GM21737 (cell line): ENCODE results near the gene CDK5R1.

Source experiments
- ATAC-seq: cut with Tn5 transposase; IDR thresholded peaks from one replicate; pipeline ENCODE4 v1.9.1; 2021; ENCODE audit warnings: mild to moderate bottlenecking, moderate library complexity; ENCODE audit not compliant: unreplicated experiment

CDK5R1 gene

DNA sequence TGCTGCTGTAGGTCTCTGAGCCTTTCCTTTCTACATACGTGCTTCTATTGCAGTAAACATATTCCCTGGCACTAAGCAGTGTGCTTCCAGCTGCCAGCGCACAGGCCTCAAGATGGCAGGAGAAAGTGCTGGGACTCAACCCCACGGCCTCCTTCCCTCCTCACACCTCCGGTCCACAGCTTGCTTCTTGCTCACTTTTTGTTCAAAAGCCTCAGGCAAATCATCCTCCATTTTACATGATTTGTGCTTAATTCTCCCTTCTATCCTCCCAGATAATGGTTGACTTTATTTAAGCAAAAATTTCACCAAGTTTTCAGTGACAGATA is 5.4 kb downstream of the CDK5R1 start:
- no peak for ATAC-seq

- ATAC-seq: no peak
Observed at GRCh38 chr17:32492648-32493289, 6.0 kb downstream of the CDK5R1 start.

DNA sequence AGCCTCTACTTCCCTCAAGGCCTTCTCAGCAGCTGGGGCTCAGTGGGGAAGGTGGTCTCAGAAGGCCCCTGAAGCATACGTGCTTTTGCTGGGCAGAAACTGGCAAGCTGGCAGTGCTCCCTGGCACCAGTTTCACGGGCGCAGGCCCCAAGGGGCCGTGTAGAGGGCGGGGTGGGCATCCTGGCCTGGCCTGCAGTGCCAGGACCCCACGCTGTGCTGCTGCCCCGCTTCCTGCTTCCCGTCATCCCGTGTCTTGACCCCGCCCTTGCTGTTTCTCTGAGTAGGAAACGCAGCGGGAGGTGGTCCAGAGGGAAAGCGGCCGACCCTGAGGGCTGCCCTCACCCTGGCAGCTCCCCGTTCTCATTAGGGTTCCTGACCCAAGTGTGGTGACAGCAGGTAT is 6.8 kb downstream of the CDK5R1 start:
- ATAC-seq: no peak

DNA sequence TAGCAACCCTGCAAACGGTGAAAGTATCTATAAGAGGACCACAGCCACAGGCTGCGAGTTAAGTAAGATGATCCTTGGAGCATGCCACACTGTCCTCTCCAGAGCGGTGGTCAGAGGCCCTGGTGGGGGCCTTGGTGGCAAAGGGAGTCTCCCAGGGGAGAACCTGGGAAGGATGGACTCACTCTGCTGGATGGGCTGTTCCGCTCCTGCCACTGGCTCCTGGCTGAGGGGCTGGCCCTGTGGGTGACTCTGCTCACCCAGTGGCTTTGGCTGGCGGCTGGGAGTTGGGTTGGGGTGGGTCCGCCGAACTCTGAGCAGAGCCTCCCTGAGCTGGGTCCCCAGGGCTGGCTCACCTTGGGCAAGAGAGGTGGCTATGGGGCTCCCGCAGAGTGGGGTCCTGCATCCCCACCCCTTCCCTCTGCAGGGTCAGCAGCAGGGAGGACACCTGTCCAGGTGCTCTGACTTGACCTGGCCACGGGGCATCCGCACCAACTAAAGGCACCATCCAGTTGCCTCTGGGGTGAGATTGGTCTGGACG is 7.3 kb downstream of the CDK5R1 start:
- ATAC-seq: no peak

DNA sequence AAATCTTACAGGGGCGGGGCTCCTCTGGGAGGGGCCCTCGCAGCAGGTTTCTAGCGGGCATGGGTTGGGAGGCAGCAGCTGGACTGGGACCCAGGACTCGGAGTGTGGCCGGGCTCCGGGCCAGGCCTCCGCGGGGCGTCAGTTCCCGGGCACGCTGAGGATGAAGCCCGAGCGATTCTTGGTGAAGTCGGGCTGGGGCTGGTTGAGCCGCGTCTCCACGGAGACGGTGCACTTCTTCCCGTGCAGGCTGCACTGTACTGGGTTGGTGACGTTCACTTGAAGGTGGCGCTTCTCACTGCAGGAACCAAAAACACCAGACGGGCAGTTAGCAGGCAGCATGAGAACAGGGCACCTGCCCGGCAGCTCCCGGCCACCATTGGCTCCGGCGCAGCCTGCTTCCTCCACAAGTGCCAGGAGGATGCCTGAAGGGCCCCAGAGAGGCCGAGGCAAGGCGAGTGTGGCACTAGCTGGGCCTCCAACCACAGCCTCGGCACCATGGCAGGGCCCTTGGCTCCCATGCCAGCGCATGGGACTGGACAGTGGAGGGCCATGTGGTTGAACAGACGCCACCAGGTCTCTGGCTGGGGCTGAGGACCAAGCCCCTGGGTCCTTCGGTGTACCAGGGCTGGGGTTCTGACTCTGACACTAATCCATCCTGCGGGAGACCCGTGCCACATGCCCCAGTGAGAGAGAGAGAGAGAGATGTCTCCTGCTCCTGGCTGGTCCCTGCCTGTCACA is 8.0 kb downstream of the CDK5R1 start:
- no peak for ATAC-seq

GRCh38 chr17:32495359-32496231 is 8.8 kb downstream of the CDK5R1 start:
- ATAC-seq: no peak

GRCh38 chr17:32496395-32497073 is 9.7 kb downstream of the CDK5R1 start:
- no peak for ATAC-seq

DNA sequence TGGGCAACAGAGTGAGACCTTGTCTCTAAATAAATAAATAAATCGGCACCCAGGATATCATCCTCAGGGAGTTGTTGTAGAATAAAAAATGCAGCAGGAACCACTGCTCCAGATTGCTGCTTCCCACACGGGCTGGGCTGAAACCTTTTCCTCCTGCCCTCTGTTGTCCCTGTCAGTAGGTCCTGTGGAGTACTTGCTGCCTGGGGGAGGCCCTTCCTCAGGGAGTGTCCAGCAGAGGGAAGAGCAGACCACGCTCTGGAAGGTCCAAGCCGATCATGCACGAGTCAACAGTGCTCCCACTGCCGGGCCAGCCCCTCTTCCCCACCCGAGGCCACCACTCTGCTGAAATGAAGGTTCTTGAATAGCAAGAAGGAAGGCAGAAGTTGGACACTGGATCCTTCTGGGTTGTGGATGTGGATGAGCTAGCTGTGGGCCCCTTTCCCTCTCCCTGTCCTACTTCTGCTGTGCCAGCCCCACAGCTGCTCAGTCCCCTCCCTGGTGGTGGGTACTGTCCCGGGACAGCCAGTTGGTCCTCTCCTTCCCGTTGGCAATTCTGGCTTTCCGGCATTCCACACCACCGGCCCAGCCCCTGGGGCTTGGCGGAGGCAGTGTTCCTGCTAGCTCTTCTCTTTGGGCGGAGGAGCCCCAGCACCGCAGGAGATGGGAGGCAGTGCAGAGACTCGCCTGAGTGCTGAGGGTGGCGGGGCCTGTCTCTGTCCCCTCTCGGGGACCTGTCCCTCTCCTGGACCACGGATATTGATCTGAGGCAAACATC is 10.8 kb downstream of the CDK5R1 start:
- no peak for ATAC-seq

GRCh38 chr17:32498391-32498790 is 11.6 kb downstream of the CDK5R1 start:
- ATAC-seq: no peak

DNA sequence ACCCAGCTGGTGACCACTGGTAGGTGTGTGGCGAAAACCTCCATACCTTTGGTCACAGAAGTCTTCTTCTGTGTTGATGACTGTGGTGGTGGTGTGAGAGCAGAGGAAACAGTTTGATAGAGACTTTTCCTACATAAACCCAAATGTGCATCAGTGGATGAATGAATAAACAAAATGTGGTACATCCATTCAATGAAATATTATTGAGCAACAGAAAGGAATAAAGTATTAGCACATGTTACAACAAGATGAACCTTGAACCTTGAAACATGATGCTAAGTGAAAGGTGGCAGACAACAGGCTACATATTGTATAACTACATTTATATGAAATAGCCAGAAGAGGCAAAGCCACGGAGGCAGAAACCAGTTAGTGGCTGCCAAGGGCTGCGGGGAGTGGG is 15.2 kb downstream of the CDK5R1 start:
- ATAC-seq: no peak

DNA sequence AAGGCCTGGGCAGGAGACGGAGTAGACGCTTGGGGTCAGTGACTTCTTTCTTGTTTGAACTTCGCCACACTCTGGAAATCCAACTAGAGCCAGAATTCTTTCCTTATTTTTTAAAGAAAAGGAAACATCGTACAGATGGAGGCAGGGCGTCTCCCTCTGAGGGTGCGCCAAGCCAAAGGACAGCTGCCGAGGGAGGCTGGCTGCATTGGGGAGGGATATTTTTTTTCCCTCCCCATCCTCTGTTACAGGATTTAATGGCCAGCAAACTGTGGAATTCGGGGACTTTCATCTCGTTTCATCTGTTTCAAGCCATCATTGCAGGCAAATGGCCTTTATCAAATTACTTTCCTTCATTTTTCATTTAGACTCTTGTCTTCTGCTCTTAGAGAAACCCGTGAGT is 15.9 kb downstream of the CDK5R1 start:
- no peak for ATAC-seq

GRCh38 chr17:32503251-32504165 is 16.7 kb downstream of the CDK5R1 start:
- ATAC-seq: peak; percentile 86

- ATAC-seq: no peak
Observed at GRCh38 chr17:32504166-32504990, 17.6 kb downstream of the CDK5R1 start.

- no peak for ATAC-seq
Observed at GRCh38 chr17:32508926-32509325, 22.1 kb downstream of the CDK5R1 start.

- no peak for ATAC-seq
Observed at GRCh38 chr17:32510466-32510865, 23.7 kb downstream of the CDK5R1 start.

GRCh38 chr17:32512328-32512727 is 25.5 kb downstream of the CDK5R1 start:
- no peak for ATAC-seq

DNA sequence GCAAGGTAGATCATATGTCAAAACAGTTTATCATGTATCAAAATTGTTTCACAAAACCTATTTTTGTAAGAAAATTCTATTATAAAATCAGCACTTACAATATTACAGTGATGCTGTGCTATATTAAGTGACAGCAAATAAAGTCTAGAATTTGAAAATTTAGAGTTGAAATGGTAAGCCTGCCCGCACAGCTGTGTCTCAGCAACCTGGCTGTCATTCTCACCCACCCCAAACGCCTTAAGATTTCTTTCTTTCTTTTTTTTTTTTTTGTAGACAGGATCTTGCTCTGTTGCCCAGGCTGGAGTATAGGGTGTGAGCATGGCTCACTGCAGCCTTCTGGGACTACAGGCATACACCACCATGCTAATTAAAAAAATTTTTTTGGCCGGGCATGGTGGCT is 26.8 kb downstream of the CDK5R1 start:
- ATAC-seq: no peak

DNA sequence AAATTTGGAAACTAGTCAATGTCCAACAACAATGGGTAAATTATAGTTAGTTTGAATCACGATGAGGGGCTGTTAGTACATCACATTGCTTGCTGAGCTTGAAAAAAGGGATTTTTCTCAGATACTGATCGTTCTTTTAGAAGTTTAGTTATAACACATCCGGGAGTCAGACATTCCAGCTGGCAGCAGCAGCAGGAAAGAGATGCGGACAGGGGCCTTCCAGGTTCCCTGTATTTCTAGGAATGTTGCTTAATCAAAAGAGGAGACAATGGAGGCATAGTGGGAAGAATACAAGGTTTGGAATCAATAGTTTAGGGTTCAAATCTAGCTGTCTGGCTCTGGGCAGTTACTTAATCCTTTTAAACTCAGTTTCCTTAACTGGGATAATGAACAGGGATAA is 27.8 kb downstream of the CDK5R1 start:
- ATAC-seq: no peak
